Stimulated activated CD8-positive, alpha-beta memory T cell treated with anti-CD3 and anti-CD28 coated beads, Interleukin-15, amount 100 ng/mL, for 1 hour (primary cell): Measurements from ENCODE around the gene SEMA3E.
"Not testable (repeated sequence)": the region's sequence is repeated elsewhere in the genome, so short reads cannot be mapped to it uniquely, and the experiment has no call there.

Source experiments
- DNase-seq: peaks from one replicate; pipeline ENCODE4 v3.0.0-alpha.2; 2020; ENCODE audit warnings: low read depth

The SEMA3E gene

DNA sequence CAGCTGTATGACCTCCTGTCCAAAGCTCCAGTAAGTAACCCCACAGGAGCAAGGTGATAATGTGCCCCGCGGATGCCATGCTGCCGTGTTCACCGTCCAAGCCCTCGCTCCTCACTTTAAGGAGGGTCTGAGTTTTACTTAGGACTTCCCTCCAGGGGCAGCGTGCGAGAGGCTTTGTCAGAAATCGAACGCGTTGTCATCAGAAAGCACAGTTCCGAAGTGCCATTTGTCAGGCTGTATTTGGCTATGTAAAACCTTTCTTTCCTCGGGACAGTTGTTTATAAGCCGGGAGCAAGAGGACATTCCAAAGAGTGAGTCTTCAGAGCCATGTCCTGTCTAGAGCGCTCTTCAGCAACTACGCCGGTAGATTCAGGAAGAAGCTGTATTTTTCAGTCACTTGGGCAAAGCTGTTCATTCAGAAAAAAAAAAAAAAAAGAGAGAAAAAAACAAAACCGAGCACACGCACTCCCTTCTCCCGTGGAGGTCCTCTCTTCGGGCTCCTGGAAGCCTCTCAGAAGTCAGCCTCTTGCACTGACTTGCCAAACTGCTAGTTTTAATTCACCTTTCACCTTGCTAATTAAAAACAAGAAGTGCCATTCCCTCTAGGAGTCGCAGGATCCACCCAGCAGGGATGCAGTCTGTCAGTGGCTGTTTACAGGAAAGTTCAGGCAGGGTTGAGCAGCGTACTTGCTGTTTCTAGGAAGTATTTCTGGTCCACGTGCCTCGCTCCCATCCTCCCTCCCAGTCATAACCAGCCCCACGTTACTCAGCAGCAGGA is at the start of gene SEMA3E:
TSS of gene SEMA3E (minus strand) at position 676 of the 778 bp plus-strand sequence.
- no peak for DNase-seq

GRCh38 chr7:83697804-83698530 is 49.0 kb upstream of the SEMA3E start:
- DNase-seq = no peak

DNA sequence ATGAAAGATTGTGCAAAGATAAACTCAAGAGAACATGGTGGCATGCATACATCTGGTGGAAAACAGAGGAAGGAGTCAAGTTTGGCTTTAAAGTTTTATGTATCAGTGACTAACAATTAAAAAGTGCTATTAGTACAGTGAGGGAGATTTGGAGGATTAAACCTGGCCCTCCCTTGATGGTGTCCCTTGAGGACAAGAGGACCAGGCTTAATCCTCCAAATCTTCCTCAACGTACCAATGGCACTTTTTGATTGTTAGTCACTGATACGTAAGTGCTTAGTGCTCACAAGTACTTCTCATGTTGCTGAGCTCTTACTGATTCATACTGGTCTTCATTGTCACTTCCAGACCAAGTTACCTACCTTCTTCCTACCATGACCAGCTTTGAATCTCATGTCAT is 47.2 kb upstream of the SEMA3E start:
- DNase-seq = no peak

DNA sequence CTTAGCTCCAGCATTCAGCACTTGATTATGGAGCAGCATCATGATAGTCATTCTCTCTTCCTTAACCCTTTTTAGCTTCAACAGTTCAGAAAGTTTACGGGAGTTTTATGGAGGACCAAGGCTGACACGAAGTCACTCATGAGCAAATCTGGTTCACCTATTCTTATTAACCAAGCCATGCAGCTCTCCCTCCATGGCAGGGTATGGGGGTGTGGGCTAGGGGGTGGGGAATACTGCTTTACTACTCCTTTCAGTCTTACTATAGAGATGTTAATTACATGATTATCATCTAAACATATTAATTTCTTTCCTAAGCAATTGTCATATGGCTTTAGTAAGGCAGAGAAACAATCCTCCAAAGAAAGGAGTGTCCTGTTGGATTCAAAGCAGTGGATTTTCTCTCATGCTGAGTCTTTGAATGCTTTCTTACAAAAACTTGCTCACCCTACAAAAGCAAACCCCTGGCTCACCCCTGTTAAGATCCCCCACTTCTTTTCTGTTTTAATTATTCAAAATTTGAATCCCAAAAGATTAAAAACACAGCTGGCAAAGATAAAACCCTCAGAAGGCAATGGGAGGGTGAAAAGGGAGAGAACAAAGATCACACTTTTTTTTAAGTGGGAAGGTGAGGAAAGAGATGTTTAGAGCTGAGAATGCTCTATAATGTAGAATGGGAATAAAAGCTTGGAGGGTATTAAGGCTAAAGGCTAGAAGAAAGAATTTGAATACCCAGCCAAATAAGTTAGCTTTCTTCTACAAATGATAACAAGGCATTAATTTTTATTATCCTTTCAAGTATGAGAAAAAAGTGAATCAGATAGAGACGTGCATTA is 46.4 kb upstream of the SEMA3E start:
- DNase-seq = no peak

GRCh38 chr7:83693256-83693655 is 44.3 kb upstream of the SEMA3E start:
- no peak for DNase-seq

DNA sequence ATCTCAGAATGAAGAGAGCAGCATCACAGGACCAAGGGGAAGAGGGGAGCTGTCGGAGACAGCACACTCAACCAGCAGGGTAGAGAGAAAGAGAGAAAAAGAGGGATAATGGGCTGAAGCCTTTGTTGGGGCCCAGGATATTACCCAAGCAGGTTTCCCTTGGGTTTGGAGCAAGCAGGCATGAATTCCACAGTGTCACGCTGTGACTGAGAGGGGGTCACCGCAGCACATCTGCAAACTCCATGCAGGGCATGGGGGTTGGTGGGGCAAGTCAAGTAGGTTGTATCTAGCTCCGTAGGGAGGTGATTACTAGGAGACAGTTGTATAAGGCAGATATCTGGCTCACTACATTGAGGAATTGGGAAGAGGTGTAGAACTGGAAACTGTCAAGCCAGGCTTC is 42.2 kb upstream of the SEMA3E start:
- DNase-seq = no peak

DNA sequence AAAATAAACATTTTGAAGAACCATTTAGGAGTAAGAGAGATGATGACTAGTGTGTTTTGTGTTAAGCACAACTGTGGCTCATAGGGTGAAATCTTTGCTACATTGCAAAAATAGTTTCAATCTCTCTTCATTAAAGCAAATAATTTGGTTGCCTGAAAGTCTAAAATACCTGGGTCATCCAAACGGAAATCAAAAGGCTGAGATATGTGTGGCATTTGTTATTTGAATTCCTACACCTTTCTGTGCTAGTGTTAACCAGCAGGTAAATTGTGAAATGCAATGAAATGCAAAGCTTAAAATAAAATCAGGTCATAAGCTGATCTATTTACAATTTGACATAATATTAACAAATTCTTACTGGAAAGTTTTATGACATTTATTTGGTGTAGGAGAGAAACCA is 40.9 kb upstream of the SEMA3E start:
- DNase-seq = no peak

GRCh38 chr7:83686416-83686815 is 37.5 kb upstream of the SEMA3E start:
- no peak for DNase-seq

DNA sequence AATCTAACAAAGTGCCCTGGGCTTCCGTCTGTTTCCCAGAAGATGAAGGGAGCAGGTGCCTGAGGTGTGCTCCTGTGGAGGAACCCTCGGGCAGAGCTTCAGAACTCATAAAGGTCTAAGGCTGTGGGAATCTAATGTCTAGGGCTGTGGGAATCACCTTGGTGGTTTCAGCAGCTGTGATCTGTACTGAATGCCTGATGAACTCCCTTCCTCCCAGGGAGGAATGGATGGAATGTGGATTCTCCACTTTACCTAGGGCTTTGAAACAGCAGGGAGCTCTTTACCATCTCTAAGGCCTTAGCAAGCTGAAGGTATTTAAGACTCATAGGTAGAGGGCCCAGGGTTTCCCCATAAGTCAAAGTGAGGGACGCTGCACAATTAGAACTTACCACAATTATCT is 36.0 kb upstream of the SEMA3E start:
- DNase-seq = no peak

GRCh38 chr7:83681200-83681778 is 32.4 kb upstream of the SEMA3E start:
- DNase-seq = no peak

DNA sequence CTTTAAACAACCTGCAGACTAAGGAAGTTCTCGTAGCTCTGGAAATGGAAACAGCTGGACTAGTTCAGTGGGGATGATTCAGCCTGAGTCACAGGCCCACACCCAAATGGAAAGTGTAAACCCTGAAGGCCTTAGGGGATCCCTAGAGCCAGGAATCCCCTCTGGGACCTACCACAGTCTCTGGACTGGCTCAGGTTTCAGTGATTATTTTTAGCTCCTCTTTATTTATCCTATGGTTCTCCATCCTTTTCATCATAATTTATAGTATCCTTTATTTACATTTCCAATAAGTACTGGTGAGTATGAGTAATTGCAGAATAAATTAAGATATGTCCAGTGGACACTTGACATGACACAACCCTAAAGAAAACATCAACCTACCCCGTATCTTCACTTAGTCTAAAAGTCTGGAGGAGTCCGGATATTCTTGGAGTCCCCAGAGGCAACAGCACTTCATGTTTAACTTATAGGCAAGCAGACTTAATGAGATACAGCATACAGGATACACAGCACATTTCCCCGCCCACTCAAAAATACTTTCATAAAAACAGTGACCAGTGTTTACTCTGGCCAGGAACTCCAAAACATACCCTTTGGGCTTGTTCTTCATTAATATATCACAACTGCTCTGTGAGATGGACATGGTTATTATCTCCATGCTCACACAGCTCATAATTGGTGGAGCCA is 28.4 kb upstream of the SEMA3E start:
- DNase-seq = no peak

DNA sequence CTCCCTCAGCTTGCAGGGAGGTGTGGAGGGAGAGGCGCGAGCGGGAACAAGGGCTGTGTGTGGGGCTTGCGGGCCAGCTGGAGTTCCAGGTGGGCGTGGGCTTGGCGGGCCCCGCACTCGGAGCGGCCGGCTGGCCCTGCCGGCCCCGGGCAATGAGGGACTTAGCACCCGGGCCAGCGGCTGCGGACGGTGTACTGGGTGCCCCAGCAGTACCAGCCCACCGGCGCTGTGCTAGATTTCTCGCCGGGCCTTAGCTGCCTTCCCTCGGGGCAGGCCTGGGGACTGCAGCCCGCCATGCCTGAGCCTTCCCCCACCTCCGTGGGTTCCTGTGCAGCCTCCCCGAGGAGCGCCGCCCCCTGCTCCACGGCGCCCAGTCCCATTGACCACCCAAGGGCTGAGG is 24.4 kb upstream of the SEMA3E start:
- DNase-seq = not testable (repeated sequence)

DNA sequence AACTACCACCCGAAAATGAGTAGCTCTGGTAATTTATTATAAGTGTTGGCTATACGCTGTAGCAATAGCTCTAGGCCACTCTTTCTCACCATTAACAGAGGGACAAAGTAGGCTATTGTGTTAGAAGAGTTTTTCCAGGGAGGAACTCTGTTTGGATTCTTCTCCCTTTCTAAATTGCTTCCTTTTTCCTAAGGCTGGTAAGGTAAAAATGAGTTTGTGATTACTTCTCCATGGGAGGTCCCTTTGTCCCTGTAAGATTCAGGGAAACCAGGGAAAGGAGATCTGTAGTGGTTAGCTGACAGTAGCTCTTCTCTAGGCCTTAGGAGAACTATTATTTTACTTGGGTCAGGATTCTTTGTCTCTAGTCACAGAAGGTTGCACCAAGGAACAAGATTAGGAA is 23.2 kb upstream of the SEMA3E start:
- DNase-seq = no peak

- DNase-seq = no peak
Measured at GRCh38 chr7:83663131-83663530, 14.2 kb upstream of the SEMA3E start.

- DNase-seq = no peak
Measured at GRCh38 chr7:83658126-83658525, 9.2 kb upstream of the SEMA3E start.

DNA sequence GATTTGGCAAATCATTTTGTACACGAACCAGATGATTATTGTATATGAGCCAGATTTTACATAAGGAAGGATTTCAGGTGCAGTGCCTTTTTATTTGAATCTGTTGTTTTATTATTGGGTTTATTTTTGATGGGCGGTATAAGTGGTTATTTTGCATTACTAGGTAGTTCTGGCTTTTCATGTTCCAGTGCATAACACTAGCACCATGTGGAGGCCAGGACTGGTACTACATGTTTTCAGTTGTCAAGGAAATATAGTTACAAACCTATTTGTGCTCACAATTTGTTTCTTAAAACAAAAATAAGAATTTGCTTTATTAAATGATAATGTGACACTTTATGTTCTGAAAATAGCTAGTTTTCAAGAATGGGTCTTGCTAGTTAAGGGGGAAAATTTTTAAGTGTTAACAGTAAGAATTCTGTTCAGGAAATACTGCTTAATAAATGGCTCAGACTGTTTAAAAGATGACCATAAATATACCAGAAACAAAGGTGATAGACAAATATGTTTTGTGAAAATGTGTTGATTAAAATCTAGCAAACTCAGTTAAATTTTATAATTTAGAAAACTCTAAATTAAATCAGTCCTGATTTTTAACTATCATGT is 7.1 kb upstream of the SEMA3E start:
- DNase-seq = no peak

GRCh38 chr7:83652481-83652880 is 3.5 kb upstream of the SEMA3E start:
- no peak for DNase-seq

DNA sequence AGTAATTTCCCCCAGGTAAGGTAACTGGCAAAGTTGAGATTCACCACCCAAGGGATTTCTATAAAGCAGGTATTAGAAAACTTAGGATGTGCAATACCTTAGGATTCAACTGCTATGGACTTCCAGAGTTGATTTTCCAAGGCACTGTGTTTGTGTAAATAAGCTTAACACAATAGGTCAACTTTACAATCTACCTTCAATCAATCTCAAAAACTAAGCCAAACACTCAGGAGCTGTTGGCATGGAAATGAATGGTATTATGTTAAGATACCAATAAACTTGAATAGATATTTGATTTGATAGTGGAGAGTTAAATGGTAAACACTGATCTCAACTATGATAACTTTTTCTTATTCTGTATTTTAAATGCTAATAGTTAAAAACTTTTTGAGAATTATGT is 762 bp upstream of the SEMA3E start:
- no peak for DNase-seq

DNA sequence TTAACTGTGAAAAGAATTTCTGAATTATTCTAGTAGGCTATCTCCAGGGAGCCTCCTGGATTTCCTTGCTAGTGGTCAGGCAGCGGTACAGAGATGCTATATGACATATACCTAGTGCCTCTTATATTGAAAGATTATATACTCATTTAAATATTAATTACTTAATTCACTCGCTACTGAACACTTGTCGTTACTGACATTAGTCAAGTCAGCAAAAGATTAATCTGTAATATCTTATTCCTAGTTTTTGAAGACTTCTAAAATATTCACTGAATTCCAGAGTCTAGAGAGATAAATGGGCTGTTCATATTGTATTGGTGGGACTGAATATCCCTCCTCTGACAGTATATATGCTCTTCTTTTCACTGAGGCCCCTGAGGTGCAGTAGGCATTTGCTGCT is 2.9 kb downstream of the SEMA3E start:
- DNase-seq = no peak

DNA sequence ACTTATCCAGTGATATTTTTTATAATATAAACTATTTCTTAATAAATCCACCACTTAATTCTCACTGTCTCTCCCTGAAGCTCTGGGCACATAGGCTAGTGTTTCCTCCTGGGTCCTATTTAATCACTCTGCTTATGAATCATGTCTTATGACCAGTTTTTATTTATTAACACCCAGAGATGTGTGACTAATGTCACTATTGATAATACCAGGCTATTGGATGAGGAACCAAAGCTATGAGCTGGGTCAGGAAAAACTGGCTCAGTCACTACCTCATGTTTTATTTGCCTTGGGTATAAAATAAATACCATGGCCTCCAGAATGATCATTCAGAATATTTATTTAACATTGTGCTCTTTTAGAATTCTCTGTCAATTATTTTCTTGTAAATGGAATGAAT is 5.2 kb downstream of the SEMA3E start:
- DNase-seq = no peak

DNA sequence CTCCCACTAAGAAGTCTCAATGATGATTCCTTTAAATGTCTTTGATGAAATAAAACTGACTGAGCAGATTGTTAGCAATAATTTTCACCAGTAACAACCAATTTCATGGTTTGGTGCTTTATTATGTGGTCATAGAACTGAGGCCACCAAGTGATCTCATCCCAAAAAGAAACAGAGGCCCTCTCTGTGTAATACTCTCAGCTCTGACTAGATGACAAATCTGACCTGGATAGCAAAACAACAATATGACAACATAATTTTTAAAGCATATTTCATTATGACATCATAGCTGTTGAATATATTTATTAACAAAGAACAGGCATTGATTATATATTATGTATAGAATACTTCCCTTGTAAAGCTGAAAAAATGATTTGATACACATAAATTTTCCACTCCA is 5.9 kb downstream of the SEMA3E start:
- no peak for DNase-seq
